DOHH2 (cell line): ENCODE measurements around the gene CADPS2.

Source experiments
- CTCF ChIP-seq: fragments of 200-600 bp; sonication (generic); IDR thresholded peaks from one replicate; pipeline ENCODE4 v1.5.1; 2014; ENCODE audit warnings: antibody characterized with exemption, mild to moderate bottlenecking, low read depth, low read length; ENCODE audit not compliant: poor library complexity, severe bottlenecking
- EZH2phosphoT487 ChIP-seq: fragments of 200-600 bp; sonication (generic); IDR thresholded peaks from 2 replicates; pipeline ENCODE4 v1.6.1; 2017; ENCODE audit warnings: borderline replicate concordance, mild to moderate bottlenecking, antibody characterized with exemption, low read length, moderate library complexity, mixed read lengths

GRCh38 chr7:122706836-122707235 lies 179.4 kb downstream of the CADPS2 start:
- no peak for TF ChIP-seq EZH2phosphoT487
- TF ChIP-seq CTCF: no peak
